K562 (cell line): Measurements from ENCODE around the gene PRSS57. TPM values are rescaled to one million over a fixed set of nuclear protein-coding genes. Genes with fewer than 3 reads are reported as not detected.
A peak's percentile ranks its signal among the peaks of the same experiment; 100 is the strongest.

Experiments
- PHF8 ChIP-seq: fragments of 200-600 bp; sonication (generic); IDR thresholded peaks from 2 replicates; pipeline ENCODE4 v1.6.1; 2012; ENCODE audit warnings: mixed run types, mild to moderate bottlenecking, inconsistent platforms, low read length, moderate library complexity, borderline replicate concordance
- POLR2AphosphoS5 ChIP-seq: IDR thresholded peaks from 2 replicates; pipeline ENCODE4 v1.6.1; 2011; ENCODE audit warnings: mild to moderate bottlenecking, low read depth, low read length, moderate library complexity; ENCODE audit not compliant: control insufficient read depth, insufficient read depth
- RFX5 ChIP-seq: IDR thresholded peaks from 2 replicates; pipeline ENCODE4 v1.6.1; 2011; ENCODE audit warnings: low read depth, mild to moderate bottlenecking, improper control_type of control experiment, low read length
- TGIF2 ChIP-seq: sonication (generic); formaldehyde crosslinking; IDR thresholded peaks from 2 replicates; pipeline ENCODE4 v1.8.1; 2022; ENCODE audit warnings: mild to moderate bottlenecking, missing genetic modification reagents, moderate library complexity
- polyA plus RNA-seq, 8 experiments: library from polyadenylated mRNA; depleted of rRNA in 4 of 8; stranded (reverse) in 5 of 8; unstranded in 3 of 8; fragments of >200 nt; fragmentation: Nextera tagmentation in 2 of 8; fragmentation: Illumina TruSeq in 1 of 8; extraction: Ambion mirVana in 2 of 8; extraction: Trizol in 1 of 8; gene quantifications; 2 replicates each; pipeline versions ENCODE4 v1.2.1 to v1.2.3, GENCODE V29; 2011 to 2014; ENCODE audit warnings: inconsistent platforms in 1 of 8, missing spikeins in 1 of 8
- total RNA-seq, 7 experiments: library from RNA; depleted of rRNA in 6 of 7; stranded (reverse); fragments of >200 nt in 6 of 7; fragmentation: Illumina TruSeq in 2 of 7; extraction: Trizol in 2 of 7; gene quantifications; 2 replicates each; pipeline versions ENCODE4 v1.2.1 to v1.2.3, GENCODE V29; 2011 to 2021; ENCODE audit warnings: low replicate concordance in 1 of 7
- TF ChIP-seq, protein P1 (sequence below): sonication (generic); formaldehyde crosslinking; IDR thresholded peaks from 2 replicates; pipeline ENCODE4 v1.8.0; 2022; ENCODE audit warnings: mild to moderate bottlenecking, missing genetic modification reagents
- TF ChIP-seq, protein P2 (sequence below), 2 experiments: fragments of 200-800 bp in 1 of 2; sonication (Bioruptor generic) in 1 of 2; sonication (generic) in 1 of 2; formaldehyde crosslinking in 1 of 2; IDR thresholded peaks in 1 of 2; conservative IDR thresholded peaks in 1 of 2; 2 replicates each; pipeline versions ENCODE4 v1.5.0 to v1.6.1; 2016 to 2020; ENCODE audit warnings: missing compliant biosample characterization in 1 of 2, missing genetic modification characterization in 1 of 2, missing genetic modification reagents in 1 of 2
- TF ChIP-seq, protein P3 (sequence below): fragments of 450-650 bp; IDR thresholded peaks from 2 replicates; pipeline ENCODE4 v1.6.1; 2016

The PRSS57 gene
- total and polyA plus RNA-seq, 9 of the 15 experiments (the other 6 are each of a cell fraction or from before 2014, with no cell fraction given): 0.06 to 2.5 (median 1.3) TPM; not detected in 3

DNA sequence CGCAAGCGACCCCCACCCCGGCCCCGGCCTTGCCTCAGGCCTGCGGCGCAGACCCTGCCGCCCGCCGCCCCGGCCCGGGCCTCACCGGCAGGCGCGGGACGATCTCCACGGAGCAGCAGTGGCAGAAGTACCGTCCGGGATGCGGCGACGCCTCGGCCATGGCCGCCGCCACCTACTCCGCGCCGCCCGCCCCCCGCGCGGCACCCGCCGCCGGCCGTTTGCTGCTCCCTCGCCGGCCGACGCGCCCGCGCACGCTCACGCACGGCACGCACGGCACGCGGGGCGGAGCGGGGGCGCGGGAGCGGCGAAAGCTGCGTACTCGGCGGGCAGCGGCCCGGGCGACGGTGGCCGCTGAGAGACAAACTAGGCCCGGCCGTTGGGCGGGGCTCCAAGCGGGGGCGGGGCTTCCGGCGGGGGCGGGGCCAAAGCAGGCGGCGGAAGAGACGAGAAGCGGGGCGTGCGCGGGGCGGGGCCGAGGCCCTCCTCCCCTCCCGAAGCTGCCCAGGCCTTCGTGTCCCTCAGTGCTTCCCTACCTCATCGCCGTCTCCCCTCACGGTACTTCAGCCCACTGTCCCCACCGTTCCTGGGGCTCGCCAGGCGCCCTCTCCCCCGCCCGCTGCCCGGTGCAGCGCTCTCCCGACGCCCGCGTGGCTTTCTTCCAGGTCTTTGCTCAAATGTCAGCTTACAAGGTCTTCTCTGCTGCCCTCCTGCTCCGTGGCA, 32.1 kb downstream of the PRSS57 start, which contains the start of gene RNF126 (continued):
- TF ChIP-seq, protein P1, sequence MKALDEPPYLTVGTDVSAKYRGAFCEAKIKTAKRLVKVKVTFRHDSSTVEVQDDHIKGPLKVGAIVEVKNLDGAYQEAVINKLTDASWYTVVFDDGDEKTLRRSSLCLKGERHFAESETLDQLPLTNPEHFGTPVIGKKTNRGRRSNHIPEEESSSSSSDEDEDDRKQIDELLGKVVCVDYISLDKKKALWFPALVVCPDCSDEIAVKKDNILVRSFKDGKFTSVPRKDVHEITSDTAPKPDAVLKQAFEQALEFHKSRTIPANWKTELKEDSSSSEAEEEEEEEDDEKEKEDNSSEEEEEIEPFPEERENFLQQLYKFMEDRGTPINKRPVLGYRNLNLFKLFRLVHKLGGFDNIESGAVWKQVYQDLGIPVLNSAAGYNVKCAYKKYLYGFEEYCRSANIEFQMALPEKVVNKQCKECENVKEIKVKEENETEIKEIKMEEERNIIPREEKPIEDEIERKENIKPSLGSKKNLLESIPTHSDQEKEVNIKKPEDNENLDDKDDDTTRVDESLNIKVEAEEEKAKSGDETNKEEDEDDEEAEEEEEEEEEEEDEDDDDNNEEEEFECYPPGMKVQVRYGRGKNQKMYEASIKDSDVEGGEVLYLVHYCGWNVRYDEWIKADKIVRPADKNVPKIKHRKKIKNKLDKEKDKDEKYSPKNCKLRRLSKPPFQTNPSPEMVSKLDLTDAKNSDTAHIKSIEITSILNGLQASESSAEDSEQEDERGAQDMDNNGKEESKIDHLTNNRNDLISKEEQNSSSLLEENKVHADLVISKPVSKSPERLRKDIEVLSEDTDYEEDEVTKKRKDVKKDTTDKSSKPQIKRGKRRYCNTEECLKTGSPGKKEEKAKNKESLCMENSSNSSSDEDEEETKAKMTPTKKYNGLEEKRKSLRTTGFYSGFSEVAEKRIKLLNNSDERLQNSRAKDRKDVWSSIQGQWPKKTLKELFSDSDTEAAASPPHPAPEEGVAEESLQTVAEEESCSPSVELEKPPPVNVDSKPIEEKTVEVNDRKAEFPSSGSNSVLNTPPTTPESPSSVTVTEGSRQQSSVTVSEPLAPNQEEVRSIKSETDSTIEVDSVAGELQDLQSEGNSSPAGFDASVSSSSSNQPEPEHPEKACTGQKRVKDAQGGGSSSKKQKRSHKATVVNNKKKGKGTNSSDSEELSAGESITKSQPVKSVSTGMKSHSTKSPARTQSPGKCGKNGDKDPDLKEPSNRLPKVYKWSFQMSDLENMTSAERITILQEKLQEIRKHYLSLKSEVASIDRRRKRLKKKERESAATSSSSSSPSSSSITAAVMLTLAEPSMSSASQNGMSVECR: no peak; the same call in 1 of the 2 replicates
- TF ChIP-seq POLR2AphosphoS5 (0 out of 2 replicates have a peak, but pooled peaks have one; percentile 18), PHF8 (peak; percentile 76; the same call in 1 of the 2 replicates), RFX5 (no peak), TGIF2 (CRISPR knock-in tag) (no peak)
- TF ChIP-seq, protein P2, sequence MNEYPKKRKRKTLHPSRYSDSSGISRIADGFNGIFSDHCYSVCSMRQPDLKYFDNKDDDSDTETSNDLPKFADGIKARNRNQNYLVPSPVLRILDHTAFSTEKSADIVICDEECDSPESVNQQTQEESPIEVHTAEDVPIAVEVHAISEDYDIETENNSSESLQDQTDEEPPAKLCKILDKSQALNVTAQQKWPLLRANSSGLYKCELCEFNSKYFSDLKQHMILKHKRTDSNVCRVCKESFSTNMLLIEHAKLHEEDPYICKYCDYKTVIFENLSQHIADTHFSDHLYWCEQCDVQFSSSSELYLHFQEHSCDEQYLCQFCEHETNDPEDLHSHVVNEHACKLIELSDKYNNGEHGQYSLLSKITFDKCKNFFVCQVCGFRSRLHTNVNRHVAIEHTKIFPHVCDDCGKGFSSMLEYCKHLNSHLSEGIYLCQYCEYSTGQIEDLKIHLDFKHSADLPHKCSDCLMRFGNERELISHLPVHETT (CRISPR knock-in tag; conservative IDR thresholded peaks at IDR 0.05 in 1 of 2, IDR thresholded peaks at IDR 0.05 in 1 of 2): peak in 1 of 2 experiments; percentile 97; a peak in 2 of 4 replicates
- TF ChIP-seq, protein P3, sequence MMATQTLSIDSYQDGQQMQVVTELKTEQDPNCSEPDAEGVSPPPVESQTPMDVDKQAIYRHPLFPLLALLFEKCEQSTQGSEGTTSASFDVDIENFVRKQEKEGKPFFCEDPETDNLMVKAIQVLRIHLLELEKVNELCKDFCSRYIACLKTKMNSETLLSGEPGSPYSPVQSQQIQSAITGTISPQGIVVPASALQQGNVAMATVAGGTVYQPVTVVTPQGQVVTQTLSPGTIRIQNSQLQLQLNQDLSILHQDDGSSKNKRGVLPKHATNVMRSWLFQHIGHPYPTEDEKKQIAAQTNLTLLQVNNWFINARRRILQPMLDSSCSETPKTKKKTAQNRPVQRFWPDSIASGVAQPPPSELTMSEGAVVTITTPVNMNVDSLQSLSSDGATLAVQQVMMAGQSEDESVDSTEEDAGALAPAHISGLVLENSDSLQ: peak; percentile 17; the same call in 1 of the 2 replicates
